Right lobe of liver (tissue), 4 donors: ENCODE results near the gene CAPN10.

Experiments used
- POLR2A ChIP-seq: fragments of 450-650 bp; IDR thresholded peaks from one replicate; pipeline ENCODE4 v1.6.1; 2017; ENCODE audit warnings: antibody characterized with exemption, mild to moderate bottlenecking
- TF ChIP-seq, protein P1 (sequence below), 4 donors: fragments of 200-600 bp in 3 of 4; fragments of 450-650 bp in 1 of 4; IDR thresholded peaks; one replicate each; pipeline versions ENCODE4 v1.5.1 to v1.8.0; 2016 to 2022; ENCODE audit warnings: antibody characterized with exemption in 4 of 4, mild to moderate bottlenecking in 2 of 4
- donor health status: DM: no; HTN: no; CAD: no.
- donor health status: DM: no; HTN: no; CAD: no.
- donor health status: DM: no; HTN: yes; CAD: no.

DNA sequence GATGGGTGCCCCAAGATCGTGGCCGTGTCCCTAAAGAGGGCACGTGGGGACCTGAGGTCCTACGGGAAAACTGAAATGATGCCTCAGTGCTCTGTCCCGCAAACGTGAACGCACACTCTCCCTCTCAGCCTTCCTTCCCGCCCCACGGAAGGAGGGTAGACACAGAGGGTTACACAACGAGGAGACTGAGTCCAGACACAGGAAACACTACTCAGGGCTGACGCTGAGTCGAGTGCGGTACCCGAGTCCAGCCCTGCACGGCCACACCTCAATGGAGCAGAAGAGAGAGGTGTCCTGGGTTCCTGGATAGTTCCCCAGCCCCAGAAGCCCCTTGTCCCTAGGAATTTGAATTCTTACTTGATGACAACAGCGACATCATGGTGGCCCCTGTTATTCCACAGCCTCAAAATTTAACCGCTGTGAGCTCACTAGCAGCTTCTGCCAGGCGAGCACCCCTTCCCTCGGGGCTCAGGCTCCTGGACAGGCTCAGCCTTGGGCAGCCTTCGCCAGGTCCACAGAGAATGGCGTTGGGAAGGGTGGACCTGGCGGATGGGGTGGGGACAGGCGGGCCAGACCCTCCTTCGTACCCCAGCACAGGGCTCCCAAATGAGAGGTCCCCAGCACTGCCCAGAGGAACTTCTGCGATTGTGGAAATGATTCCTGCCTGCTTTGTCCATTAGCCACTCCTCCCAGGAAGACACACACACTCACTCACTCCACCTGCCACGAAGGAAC is 19.2 kb upstream of the CAPN10 start:
- TF ChIP-seq, protein P1, sequence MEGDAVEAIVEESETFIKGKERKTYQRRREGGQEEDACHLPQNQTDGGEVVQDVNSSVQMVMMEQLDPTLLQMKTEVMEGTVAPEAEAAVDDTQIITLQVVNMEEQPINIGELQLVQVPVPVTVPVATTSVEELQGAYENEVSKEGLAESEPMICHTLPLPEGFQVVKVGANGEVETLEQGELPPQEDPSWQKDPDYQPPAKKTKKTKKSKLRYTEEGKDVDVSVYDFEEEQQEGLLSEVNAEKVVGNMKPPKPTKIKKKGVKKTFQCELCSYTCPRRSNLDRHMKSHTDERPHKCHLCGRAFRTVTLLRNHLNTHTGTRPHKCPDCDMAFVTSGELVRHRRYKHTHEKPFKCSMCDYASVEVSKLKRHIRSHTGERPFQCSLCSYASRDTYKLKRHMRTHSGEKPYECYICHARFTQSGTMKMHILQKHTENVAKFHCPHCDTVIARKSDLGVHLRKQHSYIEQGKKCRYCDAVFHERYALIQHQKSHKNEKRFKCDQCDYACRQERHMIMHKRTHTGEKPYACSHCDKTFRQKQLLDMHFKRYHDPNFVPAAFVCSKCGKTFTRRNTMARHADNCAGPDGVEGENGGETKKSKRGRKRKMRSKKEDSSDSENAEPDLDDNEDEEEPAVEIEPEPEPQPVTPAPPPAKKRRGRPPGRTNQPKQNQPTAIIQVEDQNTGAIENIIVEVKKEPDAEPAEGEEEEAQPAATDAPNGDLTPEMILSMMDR (IDR thresholded peaks at IDR 0.05) = no peak
- TF ChIP-seq POLR2A = no peak
